B cell (primary cell): ENCODE data around the gene FCN1. TPM values are rescaled to one million over a fixed set of nuclear protein-coding genes. Genes with fewer than 3 reads are reported as not detected.

Experiments
- ATAC-seq: fragments of 200-7000 bp; cut with Tn5 transposase; one replicate; pipeline ENCODE4 v1.10.0; 2021; ENCODE audit warnings: low read depth, mild to moderate bottlenecking, moderate number of reproducible peaks, moderate library complexity
- CTCF ChIA-PET: fragments of 350-600 bp; sonication (Branson Sonifier 250); formaldehyde crosslinking; loops from one replicate; lab custom pipeline; 2021; ENCODE audit warnings: antibody characterized with exemption, inconsistent platforms; lab: Charles Lee
- POLR2A ChIA-PET: fragments of 350-600 bp; sonication (Branson Sonifier 250); formaldehyde crosslinking; loops from one replicate; lab custom pipeline; 2021; ENCODE audit warnings: antibody characterized with exemption; lab: Charles Lee
- DNase-seq: peaks from one replicate; pipeline ENCODE4 v3.0.0; 2013
- H2AFZ ChIP-seq: 2 replicates; pipeline ENCODE4 v1.6.1; 2012; ENCODE audit warnings: mild to moderate bottlenecking, low read depth, low read length; ENCODE audit not compliant: insufficient read depth, poor library complexity, severe bottlenecking
- H3K27ac ChIP-seq, 2 donors: 1 replicate in 1 of 2; 2 replicates in 1 of 2; pipeline ENCODE4 v1.5.1; 2012 to 2013; ENCODE audit warnings: low read length in 2 of 2, mild to moderate bottlenecking in 2 of 2, moderate library complexity in 1 of 2
- H3K27me3 ChIP-seq, 4 experiments: fragments of 200-600 bp in 1 of 4; sonication (generic) in 1 of 4; replicated peaks in 1 of 4; 1 replicate in 2 of 4; 2 replicates in 2 of 4; pipeline versions ENCODE4 v1.6.1 to v1.7.0; 2013 to 2016; ENCODE audit warnings: low read length in 3 of 4, mild to moderate bottlenecking in 2 of 4, mixed read lengths in 1 of 4, moderate library complexity in 1 of 4; ENCODE audit not compliant: insufficient read depth in 4 of 4, control insufficient read depth in 3 of 4; ENCODE audit errors: control extremely low read depth in 1 of 4
- H3K36me3 ChIP-seq, 2 experiments: replicated peaks in 1 of 2; 1 replicate in 1 of 2; 2 replicates in 1 of 2; pipeline versions ENCODE4 v1.6.1 to v1.7.1; 2013; ENCODE audit warnings: low read length in 1 of 2; ENCODE audit not compliant: insufficient read depth in 2 of 2, control insufficient read depth in 1 of 2; ENCODE audit errors: control extremely low read depth in 1 of 2, extremely low read depth in 1 of 2
- H3K4me1 ChIP-seq, 2 donors: fragments of 200-600 bp in 1 of 2; sonication (generic) in 1 of 2; 1 replicate in 1 of 2; 2 replicates in 1 of 2; pipeline versions ENCODE4 v1.5.1 to v1.6.1; 2013 to 2017; ENCODE audit warnings: low read length in 2 of 2; ENCODE audit not compliant: control insufficient read depth in 2 of 2, insufficient read depth in 2 of 2
- H3K4me2 ChIP-seq: replicated peaks from 2 replicates; pipeline ENCODE3; 2012; ENCODE audit warnings: mild to moderate bottlenecking, low read depth, low read length; ENCODE audit not compliant: poor library complexity, severe bottlenecking
- H3K4me3 ChIP-seq, 5 experiments: fragments of 200-600 bp in 1 of 5; sonication (generic) in 1 of 5; 1 replicate in 3 of 5; 2 replicates in 2 of 5; pipeline versions ENCODE4 v1.5.1 to v1.7.0; 2011 to 2016; ENCODE audit warnings: low read length in 4 of 5, mild to moderate bottlenecking in 4 of 5, low read depth in 2 of 5, control low read depth in 1 of 5, moderate library complexity in 1 of 5; ENCODE audit not compliant: insufficient read depth in 1 of 5; ENCODE audit errors: control extremely low read depth in 1 of 5, extremely low read depth in 1 of 5
- H3K79me2 ChIP-seq: fragments of 200-600 bp; sonication (generic); one replicate; pipeline ENCODE4 v1.6.0; 2016; ENCODE audit warnings: low read length; ENCODE audit not compliant: control insufficient read depth, insufficient read depth
- H3K9ac ChIP-seq: fragments of 200-600 bp; sonication (generic); 2 replicates; pipeline ENCODE4 v1.6.1; 2017; ENCODE audit warnings: mild to moderate bottlenecking, low read length, moderate library complexity
- H3K9me3 ChIP-seq, 3 donors: one replicate each; pipeline versions ENCODE4 v1.6.1 to v1.7.1; 2013; ENCODE audit warnings: low read length in 2 of 3; ENCODE audit not compliant: control insufficient read depth in 2 of 3, insufficient read depth in 1 of 3; ENCODE audit errors: control extremely low read depth in 1 of 3
- H4K20me1 ChIP-seq: 2 replicates; pipeline ENCODE4 v1.6.0; 2012; ENCODE audit warnings: mild to moderate bottlenecking, low read length; ENCODE audit not compliant: insufficient read depth, control insufficient read depth, poor library complexity, severe bottlenecking
- H3K27ac Mint-ChIP-seq: one replicate; pipeline ENCODE4 v1.8.0; 2021; ENCODE audit warnings: mixed read lengths
- H3K27me3 Mint-ChIP-seq: one replicate; pipeline ENCODE4 v1.8.0; 2021; ENCODE audit warnings: mixed read lengths
- H3K4me1 Mint-ChIP-seq: one replicate; pipeline ENCODE4 v1.8.0; 2021; ENCODE audit warnings: mixed read lengths
- H3K4me3 Mint-ChIP-seq: one replicate; pipeline ENCODE4 v1.8.0; 2021; ENCODE audit warnings: mixed read lengths
- H3K9me3 Mint-ChIP-seq: one replicate; pipeline ENCODE4 v1.8.0; 2022; ENCODE audit warnings: mixed read lengths; ENCODE audit not compliant: insufficient read depth
- EZH2 ChIP-seq: IDR thresholded peaks from 2 replicates; pipeline ENCODE4 v1.6.1; 2012; ENCODE audit warnings: borderline replicate concordance, low read depth, mild to moderate bottlenecking, moderate library complexity, low read length; ENCODE audit not compliant: insufficient read depth, poor library complexity, severe bottlenecking
- WGBS: methylation state at CpG from one replicate; pipeline ENCODE4 v1.1.5; 2013; ENCODE audit warnings: missing lambda C conversion rate; ENCODE audit not compliant: insufficient coverage; 5-methylcytosine and 5-hydroxymethylcytosine counted together
- intact Hi-C: fragments of 100-400 bp; cut with micrococcal nuclease; formaldehyde crosslinking; loops from one replicate; pipeline ENCODE4 v1.10.0; 2022
- polyA plus RNA-seq: library from polyadenylated mRNA; depleted of rRNA; stranded (reverse); fragments of >200 nt; gene quantifications from 2 replicates; pipeline ENCODE4 v1.2.3, GENCODE V29; 2012
- total RNA-seq, 2 donors: library from RNA; stranded (reverse); fragments of 120-200 nt in 1 of 2; gene quantifications; 1 replicate in 1 of 2; 2 replicates in 1 of 2; pipeline versions ENCODE4 v1.2.3 to v1.2.4, GENCODE V29; 2013 to 2022
- TF ChIP-seq, protein P1 (sequence below): fragments of 200-600 bp; IDR thresholded peaks from one replicate; pipeline ENCODE4 v1.8.0; 2022; ENCODE audit warnings: antibody characterized with exemption, mild to moderate bottlenecking

The FCN1 gene
- total and polyA plus RNA-seq, 2 donors (not counting 1 experiment from before 2014, with no cell fraction given), result 2.2 to 20.6 TPM

DNA sequence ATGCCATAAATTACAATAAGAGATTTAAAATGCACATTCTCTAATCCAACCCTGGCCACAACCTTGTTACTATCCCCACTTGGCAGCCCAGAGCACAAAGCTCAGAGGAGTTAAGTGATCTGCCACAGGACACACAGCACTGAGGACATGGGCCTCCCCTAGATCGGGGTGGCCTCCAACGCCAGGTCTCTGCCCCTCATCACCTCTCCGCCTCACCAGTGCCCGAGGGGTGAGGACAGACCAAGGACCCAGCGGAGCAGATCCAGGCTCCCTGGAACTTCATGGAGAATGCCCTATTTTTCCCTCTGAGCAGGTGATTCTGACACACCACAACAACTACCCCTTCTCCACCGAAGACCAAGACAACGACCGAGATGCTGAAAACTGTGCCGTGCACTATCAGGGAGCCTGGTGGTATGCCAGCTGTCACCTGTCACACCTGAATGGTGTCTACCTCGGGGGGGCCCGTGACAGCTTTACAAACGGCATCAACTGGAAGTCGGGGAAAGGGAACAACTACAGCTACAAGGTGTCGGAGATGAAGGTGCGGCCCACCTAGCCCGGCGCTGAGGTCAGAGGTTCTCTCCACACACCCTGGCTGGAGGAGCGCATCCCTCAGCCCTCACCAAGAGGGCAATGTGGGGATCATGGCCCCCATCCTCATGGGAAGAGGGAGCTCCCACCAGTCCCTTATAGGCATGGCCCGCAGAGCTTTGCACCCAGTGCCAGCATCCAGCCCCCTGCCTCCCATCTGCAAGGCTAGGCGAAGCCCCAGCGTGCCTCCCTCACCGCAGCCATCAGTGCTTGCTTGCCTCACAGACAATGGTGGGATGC lies 49.6 kb downstream of the FCN1 start:
- H3K27ac ChIP-seq, result no peak overlapping the region

DNA sequence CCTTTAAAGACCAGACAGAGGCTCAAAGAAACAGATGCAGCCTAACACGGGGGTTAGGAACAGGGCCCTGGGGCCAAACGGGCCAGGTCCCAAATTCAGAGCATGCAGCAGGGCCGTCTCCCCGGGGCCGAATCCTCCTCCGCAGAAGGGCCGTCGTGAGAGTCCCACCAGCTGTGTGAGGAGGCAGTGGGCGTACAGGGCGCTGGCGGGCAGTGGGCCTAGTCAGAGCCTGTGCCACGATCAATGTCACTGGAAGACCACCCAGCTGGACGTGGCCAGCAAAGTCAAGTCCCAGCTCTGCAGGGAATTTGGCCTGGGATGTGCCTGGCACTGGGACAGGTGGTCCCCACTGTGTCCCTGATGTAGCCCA lies 52.9 kb downstream of the FCN1 start:
- intact Hi-C loops, result no loop called here
- peaks cover 0 to 36% (median 0%) of the 10 kb centered on the region in 3 donors for H3K9me3 ChIP-seq
- peaks cover 10% of the 10 kb centered on the region for H3K27me3 Mint-ChIP-seq
- peaks cover 15% of the 10 kb centered on the region for H3K4me1 Mint-ChIP-seq
- peaks cover 2% of the 10 kb centered on the region for H3K9me3 Mint-ChIP-seq
- H3K27me3 ChIP-seq, result no peaks in the 10 kb centered on the region
- H3K27ac Mint-ChIP-seq, result no peak overlapping the region
- no peak overlapping the region for H2AFZ ChIP-seq
- H3K36me3 ChIP-seq, result no peaks in the 10 kb centered on the region
- ATAC-seq (no peak), DNase-seq (no peak)
- H3K4me1 ChIP-seq, result peaks cover 7 to 18% of the 10 kb centered on the region in 2 donors
- H3K4me2 ChIP-seq, result no peak overlapping the region
- ChIA-PET POLR2A (no interaction called here), CTCF (no interaction called here)
- H3K9ac ChIP-seq, result no peak overlapping the region
- H3K79me2 ChIP-seq, result no peaks in the 10 kb centered on the region
- WGBS, result 85% methylated on average over 13 of the region's 13 CpGs
- no peak overlapping the region for H3K4me3 ChIP-seq
- no peak overlapping the region for H3K27ac ChIP-seq
- TF ChIP-seq, protein P1, sequence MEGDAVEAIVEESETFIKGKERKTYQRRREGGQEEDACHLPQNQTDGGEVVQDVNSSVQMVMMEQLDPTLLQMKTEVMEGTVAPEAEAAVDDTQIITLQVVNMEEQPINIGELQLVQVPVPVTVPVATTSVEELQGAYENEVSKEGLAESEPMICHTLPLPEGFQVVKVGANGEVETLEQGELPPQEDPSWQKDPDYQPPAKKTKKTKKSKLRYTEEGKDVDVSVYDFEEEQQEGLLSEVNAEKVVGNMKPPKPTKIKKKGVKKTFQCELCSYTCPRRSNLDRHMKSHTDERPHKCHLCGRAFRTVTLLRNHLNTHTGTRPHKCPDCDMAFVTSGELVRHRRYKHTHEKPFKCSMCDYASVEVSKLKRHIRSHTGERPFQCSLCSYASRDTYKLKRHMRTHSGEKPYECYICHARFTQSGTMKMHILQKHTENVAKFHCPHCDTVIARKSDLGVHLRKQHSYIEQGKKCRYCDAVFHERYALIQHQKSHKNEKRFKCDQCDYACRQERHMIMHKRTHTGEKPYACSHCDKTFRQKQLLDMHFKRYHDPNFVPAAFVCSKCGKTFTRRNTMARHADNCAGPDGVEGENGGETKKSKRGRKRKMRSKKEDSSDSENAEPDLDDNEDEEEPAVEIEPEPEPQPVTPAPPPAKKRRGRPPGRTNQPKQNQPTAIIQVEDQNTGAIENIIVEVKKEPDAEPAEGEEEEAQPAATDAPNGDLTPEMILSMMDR, result no peak
- TF ChIP-seq EZH2, result no peak
- H3K4me3 Mint-ChIP-seq, result no peak overlapping the region
- H4K20me1 ChIP-seq, result no peaks in the 10 kb centered on the region

More for the DNA sequence above, 49.6 kb downstream of the FCN1 start:
- H3K27me3 ChIP-seq, result no peaks in the 10 kb centered on the region
- ChIA-PET CTCF (interaction anchor here (0.6 kb wide), 1 partner anchor 418 kb away, joined by 3 read pairs; no protein-coding TSS in a partner anchor), POLR2A (no interaction called here)
- 95% methylated on average over 22 of the region's 22 CpGs for WGBS
- H3K27ac Mint-ChIP-seq, result no peak overlapping the region
- peaks cover 3% of the 10 kb centered on the region for H3K9me3 Mint-ChIP-seq
- intact Hi-C loops, result no loop called here
- peaks cover 7 to 26% of the 10 kb centered on the region in 2 donors for H3K4me1 ChIP-seq
- peaks cover 21% of the 10 kb centered on the region for H3K4me1 Mint-ChIP-seq
- no peak overlapping the region for H2AFZ ChIP-seq
- TF ChIP-seq, protein P1, result no peak
- TF ChIP-seq EZH2, result no peak
- DNase-seq, result no peak
- H3K79me2 ChIP-seq, result no peaks in the 10 kb centered on the region
- H3K4me3 ChIP-seq, result no peak overlapping the region
- H3K4me2 ChIP-seq, result no peak overlapping the region
- H3K4me3 Mint-ChIP-seq, result no peak overlapping the region
- no peak for ATAC-seq
- H4K20me1 ChIP-seq, result no peaks in the 10 kb centered on the region
- no peak overlapping the region for H3K9ac ChIP-seq
- peaks cover 14% of the 10 kb centered on the region for H3K27me3 Mint-ChIP-seq
- peaks cover 2 to 57% (median 12%) of the 10 kb centered on the region in 3 donors for H3K9me3 ChIP-seq
- no peaks in the 10 kb centered on the region for H3K36me3 ChIP-seq
